Keratinocyte (primary cell): ENCODE results near the gene KMT5C. TPM values are rescaled to one million over a fixed set of nuclear protein-coding genes. Genes with fewer than 3 reads are reported as not detected.

Experiments
- DNase-seq: peaks from one replicate; pipeline ENCODE4 v3.0.0-alpha.2; 2011; ENCODE audit warnings: low read depth, missing footprints, low spot score
- FAIRE-seq: peaks from 2 replicates; lab custom pipeline; 2011; peaks lifted over from hg19 to GRCh38; lab: Jason Lieb, UNC
- H2AFZ ChIP-seq: 2 replicates; pipeline ENCODE4 v1.6.0; 2012; ENCODE audit warnings: low read length, control low read depth, inconsistent platforms; ENCODE audit not compliant: control insufficient read depth
- H3K27ac ChIP-seq: 2 replicates; pipeline ENCODE4 v1.5.1; 2011; ENCODE audit warnings: low read length; ENCODE audit not compliant: control insufficient read depth, insufficient read depth
- H3K27me3 ChIP-seq: 3 replicates; pipeline ENCODE4 v1.6.0; 2011; ENCODE audit warnings: low read length; ENCODE audit not compliant: control insufficient read depth, insufficient read depth; ENCODE audit errors: extremely low read depth
- H3K36me3 ChIP-seq, 2 experiments: 2 replicates in 1 of 2; 3 replicates in 1 of 2; pipeline ENCODE4 v1.5.1; 2011; ENCODE audit warnings: low read length in 2 of 2, mild to moderate bottlenecking in 1 of 2; ENCODE audit not compliant: control insufficient read depth in 2 of 2, insufficient read depth in 2 of 2; ENCODE audit errors: extremely low read depth in 1 of 2
- H3K4me1 ChIP-seq: 3 replicates; pipeline ENCODE4 v1.5.1; 2011; ENCODE audit warnings: low read length; ENCODE audit not compliant: control insufficient read depth, insufficient read depth; ENCODE audit errors: extremely low read depth
- H3K4me2 ChIP-seq: 3 replicates; pipeline ENCODE4 v1.6.0; 2011; ENCODE audit warnings: low read depth, low read length; ENCODE audit not compliant: control insufficient read depth, insufficient read depth; ENCODE audit errors: extremely low read depth
- H3K4me3 ChIP-seq, 3 experiments: fragments of 200-600 bp in 1 of 3; sonication (generic) in 1 of 3; 2 replicates in 2 of 3; 3 replicates in 1 of 3; pipeline ENCODE4 v1.5.1; 2011 to 2016; ENCODE audit warnings: low read length in 3 of 3, mild to moderate bottlenecking in 3 of 3, control low read depth in 2 of 3, inconsistent platforms in 1 of 3, low read depth in 1 of 3, mixed read lengths in 1 of 3, mixed run types in 1 of 3, moderate library complexity in 1 of 3; ENCODE audit not compliant: control insufficient read depth in 2 of 3, insufficient read depth in 2 of 3; ENCODE audit errors: extremely low read depth in 1 of 3
- H3K79me2 ChIP-seq: 2 replicates; pipeline ENCODE4 v1.6.0; 2012; ENCODE audit warnings: low read length; ENCODE audit not compliant: control insufficient read depth, insufficient read depth
- H3K9ac ChIP-seq: 3 replicates; pipeline ENCODE4 v1.6.0; 2011; ENCODE audit warnings: low read length; ENCODE audit not compliant: control insufficient read depth, insufficient read depth; ENCODE audit errors: extremely low read depth
- H3K9me1 ChIP-seq: 3 replicates; pipeline ENCODE4 v1.6.0; 2011; ENCODE audit warnings: low read length; ENCODE audit not compliant: control insufficient read depth, insufficient read depth; ENCODE audit errors: extremely low read depth
- H3K9me3 ChIP-seq: 2 replicates; pipeline ENCODE4 v1.5.1; 2012; ENCODE audit warnings: low read depth, low read length; ENCODE audit not compliant: control insufficient read depth
- H4K20me1 ChIP-seq: 3 replicates; pipeline ENCODE4 v1.6.0; 2011; ENCODE audit warnings: low read length; ENCODE audit not compliant: control insufficient read depth, insufficient read depth; ENCODE audit errors: extremely low read depth
- EZH2 ChIP-seq: IDR thresholded peaks from one replicate; pipeline ENCODE4 v1.6.1; 2012; ENCODE audit warnings: inconsistent platforms, mild to moderate bottlenecking, low read length, moderate library complexity
- dilution Hi-C: fragments of 300-500 bp; cut with MboI; formaldehyde crosslinking; loops from one replicate; pipeline ENCODE4 v1.7.0; 2020; ENCODE audit warnings: low sequenced_read_pairs; ENCODE audit not compliant: extremely low pct_ligation_motif_present
- polyA plus RNA-seq, 5 experiments: library from polyadenylated mRNA; depleted of rRNA in 3 of 5; stranded (reverse) in 3 of 5; stranded (forward) in 1 of 5; unstranded in 1 of 5; fragments of >200 nt; gene quantifications; 1 replicate in 1 of 5; 2 replicates in 3 of 5; 3 replicates in 1 of 5; pipeline versions ENCODE4 v1.2.1 to v1.2.3, GENCODE V29; 2011 to 2012; ENCODE audit warnings: missing spikeins in 2 of 5, low read depth in 1 of 5, low replicate concordance in 1 of 5
- TF ChIP-seq, protein P1 (sequence below), 3 experiments: IDR thresholded peaks in 1 of 3; conservative IDR thresholded peaks in 1 of 3; optimal IDR thresholded peaks in 1 of 3; 2 replicates in 2 of 3; 3 replicates in 1 of 3; pipeline versions ENCODE3 to v1.5.1; 2011; ENCODE audit warnings: low read length in 3 of 3, mild to moderate bottlenecking in 3 of 3, moderate library complexity in 2 of 3, control low read depth in 1 of 3, inconsistent platforms in 1 of 3; ENCODE audit not compliant: insufficient read depth in 2 of 3; ENCODE audit errors: extremely low read depth in 1 of 3

Gene KMT5C
- polyA plus RNA-seq, 1 donor (not counting 4 experiments of a cell fraction or from before 2014, with no cell fraction given): 4.3 TPM

DNA sequence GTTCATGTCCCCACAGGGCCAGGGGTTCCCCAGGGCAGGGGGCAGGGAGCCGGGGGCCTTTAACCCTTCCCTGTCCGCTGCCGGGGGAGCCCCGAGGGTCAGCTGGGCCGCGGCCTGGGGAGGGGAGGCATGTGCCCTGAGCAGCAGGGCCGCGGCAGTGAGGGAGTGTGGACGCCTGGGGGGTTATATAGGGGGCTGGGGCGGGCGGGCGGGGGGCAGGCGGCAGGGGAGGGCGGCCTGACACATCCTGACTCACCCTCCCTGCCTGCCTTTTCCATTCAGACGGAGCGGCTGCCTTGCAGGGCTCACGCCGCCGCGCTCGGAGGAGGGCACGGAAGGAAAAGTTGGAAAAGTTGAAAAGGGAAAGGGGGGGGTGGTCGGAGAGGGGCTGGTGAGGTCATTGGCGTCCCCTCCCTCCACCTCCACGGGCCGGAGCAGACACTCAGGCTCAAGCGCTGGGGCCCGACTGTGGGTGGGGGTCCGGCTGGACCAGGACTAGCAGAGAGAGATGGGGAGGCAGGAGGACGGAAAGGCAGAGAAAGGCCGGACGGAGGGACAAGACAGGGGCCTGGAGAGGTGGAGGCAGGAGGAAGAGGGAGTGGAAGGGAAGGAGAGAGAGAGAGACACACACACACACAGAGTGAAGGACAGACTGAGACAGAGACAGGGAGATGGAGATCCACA lies 30.8 kb downstream of the KMT5C start, which contains the start of gene IL11:
Gene IL11, minus strand, starts transcription at position 159 of the 684 bp plus-strand sequence. Its CDS starts 153 bp downstream, at position 6.
- H3K9ac ChIP-seq: peak within 1 kb of the TSS; percentile 69

DNA sequence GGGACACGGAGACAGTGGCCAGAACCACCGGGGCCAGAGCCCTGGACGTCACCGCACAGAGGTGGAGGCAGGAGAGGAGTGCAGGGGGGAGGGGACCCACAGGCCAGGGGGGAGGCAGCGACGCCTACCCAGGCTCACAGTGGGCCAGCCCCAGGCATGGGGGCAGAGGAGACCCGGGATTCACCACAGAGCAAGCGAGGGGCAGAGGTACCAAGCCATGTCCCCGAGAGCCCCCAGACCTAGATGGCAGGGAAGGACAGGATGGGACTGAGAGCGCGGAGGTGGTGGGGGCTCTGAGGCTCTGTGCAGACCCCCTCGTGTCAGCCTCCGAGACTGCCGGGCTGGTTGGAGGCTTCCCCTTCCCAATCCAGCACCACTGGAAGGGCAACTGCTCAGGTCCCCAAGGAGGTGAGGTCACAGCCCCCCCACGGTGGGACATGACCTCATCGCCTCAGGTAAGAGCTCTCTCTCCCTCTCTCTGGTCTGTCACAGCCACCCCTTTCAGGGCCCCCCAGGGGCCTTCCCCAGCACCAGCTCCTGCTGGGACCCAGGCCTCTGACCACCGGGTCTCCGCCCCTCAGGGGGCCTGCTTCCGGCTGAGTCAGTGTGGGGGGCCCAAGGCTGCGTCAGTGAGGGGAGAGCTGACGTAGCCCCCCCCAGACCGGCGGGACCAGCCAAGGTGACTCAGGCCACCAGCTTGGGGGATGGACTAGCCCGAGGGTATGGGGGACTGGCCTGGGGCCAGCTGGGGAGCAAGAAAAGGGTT lies 32.8 kb downstream of the KMT5C start:
- H3K9me3 ChIP-seq: no peaks in the 10 kb centered on the region
- no peaks in the 10 kb centered on the region for H4K20me1 ChIP-seq
- H3K27ac ChIP-seq: no peak overlapping the region
- no peak overlapping the region for H3K4me2 ChIP-seq
- FAIRE-seq: no peak
- TF ChIP-seq, protein P1, sequence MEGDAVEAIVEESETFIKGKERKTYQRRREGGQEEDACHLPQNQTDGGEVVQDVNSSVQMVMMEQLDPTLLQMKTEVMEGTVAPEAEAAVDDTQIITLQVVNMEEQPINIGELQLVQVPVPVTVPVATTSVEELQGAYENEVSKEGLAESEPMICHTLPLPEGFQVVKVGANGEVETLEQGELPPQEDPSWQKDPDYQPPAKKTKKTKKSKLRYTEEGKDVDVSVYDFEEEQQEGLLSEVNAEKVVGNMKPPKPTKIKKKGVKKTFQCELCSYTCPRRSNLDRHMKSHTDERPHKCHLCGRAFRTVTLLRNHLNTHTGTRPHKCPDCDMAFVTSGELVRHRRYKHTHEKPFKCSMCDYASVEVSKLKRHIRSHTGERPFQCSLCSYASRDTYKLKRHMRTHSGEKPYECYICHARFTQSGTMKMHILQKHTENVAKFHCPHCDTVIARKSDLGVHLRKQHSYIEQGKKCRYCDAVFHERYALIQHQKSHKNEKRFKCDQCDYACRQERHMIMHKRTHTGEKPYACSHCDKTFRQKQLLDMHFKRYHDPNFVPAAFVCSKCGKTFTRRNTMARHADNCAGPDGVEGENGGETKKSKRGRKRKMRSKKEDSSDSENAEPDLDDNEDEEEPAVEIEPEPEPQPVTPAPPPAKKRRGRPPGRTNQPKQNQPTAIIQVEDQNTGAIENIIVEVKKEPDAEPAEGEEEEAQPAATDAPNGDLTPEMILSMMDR (optimal IDR thresholded peaks at IDR 0.05 in 1 of 3, IDR thresholded peaks at IDR 0.05 in 1 of 3, conservative IDR thresholded peaks at IDR 0.05 in 1 of 3; ENCODE audit: extremely low read depth in 1 of 3, insufficient read depth in 2 of 3, low read length in 3 of 3): no peak
- H2AFZ ChIP-seq: no peak overlapping the region
- H3K9ac ChIP-seq: no peak overlapping the region
- H3K9me1 ChIP-seq: no peaks in the 10 kb centered on the region
- dilution Hi-C loops: no loop called here
- no peak for DNase-seq
- H3K27me3 ChIP-seq: peaks cover 15% of the 10 kb centered on the region
- no peak overlapping the region for H3K4me3 ChIP-seq
- no peaks in the 10 kb centered on the region for H3K36me3 ChIP-seq
- no peaks in the 10 kb centered on the region for H3K79me2 ChIP-seq
- H3K4me1 ChIP-seq: peaks cover 15% of the 10 kb centered on the region

More for the DNA sequence above, 30.8 kb downstream of the KMT5C start, which contains the start of gene IL11:
- Histone ChIP-seq H3K4me3 (peak within 1 kb of the TSS; percentile 63 to 78 (median 76)), H3K9me3 (no peaks in the 10 kb centered on the region), H3K4me2 (peak within 1 kb of the TSS; percentile 77), H2AFZ (peak within 1 kb of the TSS; percentile 63), H3K9me1 (no peaks in the 10 kb centered on the region), H3K27ac (peak within 1 kb of the TSS; percentile 36), H3K79me2 (no peaks in the 10 kb centered on the region), H3K4me1 (peaks cover 15% of the 10 kb centered on the region), H3K27me3 (peaks cover 15% of the 10 kb centered on the region), H4K20me1 (no peaks in the 10 kb centered on the region), H3K36me3 (no peaks in the 10 kb centered on the region)
- FAIRE-seq (no peak), DNase-seq (no peak)
- dilution Hi-C loops: no loop called here
- no peak for TF ChIP-seq EZH2
